HEK293 (cell line): Measurements from ENCODE around the gene HOXA11.

Source experiments
- GLIS2 ChIP-seq: fragments of 450-650 bp; formaldehyde crosslinking; IDR thresholded peaks from 2 replicates; pipeline ENCODE4 v1.5.1; 2016; ENCODE audit warnings: missing biosample characterization, missing genetic modification characterization
- HIC1 ChIP-seq: fragments of 450-650 bp; formaldehyde crosslinking; IDR thresholded peaks from 2 replicates; pipeline ENCODE4 v1.5.1; 2016; ENCODE audit warnings: missing biosample characterization, missing genetic modification characterization
- MEIS1 ChIP-seq: sonication (generic); formaldehyde crosslinking; IDR thresholded peaks from 2 replicates; pipeline ENCODE4 v1.8.1; 2022; ENCODE audit warnings: missing genetic modification reagents, mild to moderate bottlenecking, borderline replicate concordance
- MYNN ChIP-seq: fragments of 450-650 bp; formaldehyde crosslinking; IDR thresholded peaks from 2 replicates; pipeline ENCODE4 v1.5.1; 2016; ENCODE audit warnings: missing biosample characterization, missing genetic modification characterization, borderline replicate concordance
- OVOL3 ChIP-seq: fragments of 450-650 bp; formaldehyde crosslinking; IDR thresholded peaks from 2 replicates; pipeline ENCODE4 v1.5.1; 2016; ENCODE audit warnings: missing biosample characterization, missing genetic modification characterization
- REST ChIP-seq: fragments of 450-650 bp; formaldehyde crosslinking; IDR thresholded peaks from 2 replicates; pipeline ENCODE4 v1.5.1; 2016; ENCODE audit warnings: missing biosample characterization, missing genetic modification characterization
- SCRT2 ChIP-seq: fragments of 450-650 bp; formaldehyde crosslinking; IDR thresholded peaks from 2 replicates; pipeline ENCODE4 v1.5.1; 2016; ENCODE audit warnings: missing biosample characterization, missing genetic modification characterization
- SP2 ChIP-seq: fragments of 450-650 bp; formaldehyde crosslinking; IDR thresholded peaks from 2 replicates; pipeline ENCODE4 v1.5.1; 2016; ENCODE audit warnings: missing biosample characterization, missing genetic modification characterization
- TRIM28 ChIP-seq: IDR thresholded peaks from 2 replicates; pipeline ENCODE4 v1.6.1; 2011; ENCODE audit warnings: low read length, control low read depth, borderline replicate concordance
- WT1 ChIP-seq: fragments of 450-650 bp; formaldehyde crosslinking; IDR thresholded peaks from 2 replicates; pipeline ENCODE4 v1.5.1; 2016; ENCODE audit warnings: missing biosample characterization, missing genetic modification characterization
- YY1 ChIP-seq: fragments of 450-650 bp; formaldehyde crosslinking; IDR thresholded peaks from 2 replicates; pipeline ENCODE4 v1.5.1; 2018; ENCODE audit warnings: missing biosample characterization, missing genetic modification characterization
- ZBTB1 ChIP-seq: fragments of 450-650 bp; formaldehyde crosslinking; IDR thresholded peaks from 2 replicates; pipeline ENCODE4 v1.5.1; 2016; ENCODE audit warnings: missing biosample characterization, missing genetic modification characterization
- ZBTB10 ChIP-seq: fragments of 450-650 bp; formaldehyde crosslinking; IDR thresholded peaks from 2 replicates; pipeline ENCODE4 v1.5.1; 2016; ENCODE audit warnings: missing biosample characterization, missing genetic modification characterization
- ZBTB48 ChIP-seq: fragments of 450-650 bp; formaldehyde crosslinking; IDR thresholded peaks from 2 replicates; pipeline ENCODE4 v1.5.1; 2016; ENCODE audit warnings: missing biosample characterization, missing genetic modification characterization
- ZFP37 ChIP-seq: fragments of 450-650 bp; formaldehyde crosslinking; IDR thresholded peaks from 2 replicates; pipeline ENCODE4 v1.5.1; 2016; ENCODE audit warnings: missing biosample characterization, missing genetic modification characterization
- ZNF148 ChIP-seq: fragments of 450-650 bp; formaldehyde crosslinking; IDR thresholded peaks from 2 replicates; pipeline ENCODE4 v1.5.0; 2017; ENCODE audit warnings: missing biosample characterization, missing genetic modification characterization, borderline replicate concordance
- ZNF280D ChIP-seq: fragments of 450-650 bp; formaldehyde crosslinking; IDR thresholded peaks from 2 replicates; pipeline ENCODE4 v1.5.1; 2016; ENCODE audit warnings: missing biosample characterization, missing genetic modification characterization
- ZNF362 ChIP-seq: fragments of 450-650 bp; formaldehyde crosslinking; IDR thresholded peaks from 2 replicates; pipeline ENCODE4 v1.5.1; 2016; ENCODE audit warnings: missing biosample characterization, missing genetic modification characterization
- ZNF423 ChIP-seq: fragments of 450-650 bp; formaldehyde crosslinking; IDR thresholded peaks from 2 replicates; pipeline ENCODE4 v1.5.1; 2016; ENCODE audit warnings: missing biosample characterization, missing genetic modification characterization
- ZNF426 ChIP-seq: fragments of 450-650 bp; formaldehyde crosslinking; IDR thresholded peaks from 2 replicates; pipeline ENCODE4 v1.5.1; 2017; ENCODE audit warnings: missing biosample characterization, missing genetic modification characterization, mild to moderate bottlenecking, inconsistent platforms, moderate library complexity
- ZNF48 ChIP-seq: fragments of 450-650 bp; formaldehyde crosslinking; IDR thresholded peaks from 2 replicates; pipeline ENCODE4 v1.5.1; 2016; ENCODE audit warnings: missing biosample characterization, missing genetic modification characterization
- ZNF610 ChIP-seq: fragments of 450-650 bp; formaldehyde crosslinking; IDR thresholded peaks from 2 replicates; pipeline ENCODE4 v1.5.1; 2016; ENCODE audit warnings: missing biosample characterization, missing genetic modification characterization, borderline replicate concordance
- ZNF843 ChIP-seq: fragments of 450-650 bp; formaldehyde crosslinking; IDR thresholded peaks from 2 replicates; pipeline ENCODE4 v1.5.1; 2016; ENCODE audit warnings: missing biosample characterization, missing genetic modification characterization

The HOXA11 gene

GRCh38 chr7:27143023-27143949 lies 41.7 kb downstream of the HOXA11 start, which contains the start of gene HOXA5 (continued):
- TF ChIP-seq ZNF148 (tag by site-specific recombination) (no peak), HIC1 (tag by site-specific recombination) (peak; percentile 84), OVOL3 (tag by site-specific recombination) (peak; percentile 73; the same call in 1 of the 2 replicates), YY1 (tag by site-specific recombination) (peak; percentile 8; the same call in 1 of the 2 replicates), ZNF280D (tag by site-specific recombination) (no peak), MYNN (tag by site-specific recombination) (peak; percentile 93), TRIM28 (no peak), ZNF362 (tag by site-specific recombination) (no peak), SCRT2 (tag by site-specific recombination) (peak; percentile 91), SP2 (tag by site-specific recombination) (peak; percentile 48), GLIS2 (tag by site-specific recombination) (peak; percentile 58; the same call in 1 of the 2 replicates), WT1 (peak; percentile 76), ZNF843 (tag by site-specific recombination) (peak; percentile 87), ZNF426 (tag by site-specific recombination) (peak; percentile 4; the same call in 1 of the 2 replicates), MEIS1 (peak; percentile 33; the same call in 1 of the 2 replicates), ZBTB48 (no peak), ZNF610 (peak; percentile 13; the same call in 1 of the 2 replicates), REST (no peak), ZBTB1 (tag by site-specific recombination) (peak; percentile 15; the same call in 1 of the 2 replicates), ZNF48 (tag by site-specific recombination) (no peak), ZBTB10 (tag by site-specific recombination) (peak; percentile 79), ZNF423 (tag by site-specific recombination) (no peak), ZFP37 (no peak)
